GM23338 (cell line): ENCODE results near the gene SAMD7. TPM values are rescaled to one million over a fixed set of nuclear protein-coding genes. Genes with fewer than 3 reads are reported as not detected.

Source experiments
- CREB1 ChIP-seq: fragments of 250-450 bp; sonication (Bioruptor Pico); IDR thresholded peaks from 2 replicates; pipeline ENCODE4 v1.5.0; 2020; ENCODE audit warnings: low read depth, mild to moderate bottlenecking, moderate library complexity
- CTCF ChIP-seq, 2 experiments: fragments of 200-600 bp in 1 of 2; sonication (generic) in 1 of 2; conservative IDR thresholded peaks; 2 replicates each; pipeline versions ENCODE4 v1.5.1 to v1.6.1; 2016 to 2017; ENCODE audit warnings: antibody characterized with exemption in 2 of 2, low read depth in 2 of 2, mild to moderate bottlenecking in 2 of 2, moderate library complexity in 1 of 2
- EZH2 ChIP-seq: fragments of 200-600 bp; sonication (generic); IDR thresholded peaks from one replicate; pipeline ENCODE4 v1.8.0; 2017; ENCODE audit warnings: antibody characterized with exemption, mild to moderate bottlenecking, low read depth; ENCODE audit not compliant: unreplicated experiment
- EZH2phosphoT487 ChIP-seq: fragments of 200-600 bp; sonication (generic); IDR thresholded peaks from one replicate; pipeline ENCODE4 v1.8.1; 2018; ENCODE audit warnings: antibody characterized with exemption; ENCODE audit not compliant: unreplicated experiment
- JUNB ChIP-seq: IDR thresholded peaks from one replicate; pipeline ENCODE4 v1.6.1; 2016; ENCODE audit warnings: antibody characterized with exemption; ENCODE audit not compliant: unreplicated experiment
- NANOG ChIP-seq: IDR thresholded peaks from 2 replicates; pipeline ENCODE4 v1.6.1; 2016; ENCODE audit warnings: antibody characterized with exemption, borderline replicate concordance
- POLR2AphosphoS5 ChIP-seq: IDR thresholded peaks from 2 replicates; pipeline ENCODE4 v1.6.1; 2016; ENCODE audit warnings: antibody characterized with exemption, low read depth
- STAT1 ChIP-seq: IDR thresholded peaks from one replicate; pipeline ENCODE4 v1.6.1; 2016; ENCODE audit warnings: antibody characterized with exemption; ENCODE audit not compliant: unreplicated experiment
- ZNF331 ChIP-seq: fragments of 250-450 bp; sonication (Bioruptor Pico); IDR thresholded peaks from 2 replicates; pipeline ENCODE4 v1.5.0; 2020; ENCODE audit warnings: low read depth, mild to moderate bottlenecking, moderate library complexity
- ZNF462 ChIP-seq: fragments of 250-450 bp; sonication (Bioruptor Pico); IDR thresholded peaks from 2 replicates; pipeline ENCODE4 v1.5.0; 2020; ENCODE audit warnings: mild to moderate bottlenecking, moderate library complexity
- polyA plus RNA-seq: library from polyadenylated mRNA; unstranded; fragments of >200 nt; fragmentation: Nextera tagmentation; extraction: Ambion mirVana; gene quantifications from 2 replicates; pipeline ENCODE4 v1.2.1, GENCODE V29; 2016
- total RNA-seq: library from RNA; depleted of rRNA; stranded (reverse); fragments of >200 nt; shearing (Covaris generic); gene quantifications from 2 replicates; pipeline ENCODE4 v1.2.3, GENCODE V29; 2014
- TF ChIP-seq, protein P1 (sequence below): IDR thresholded peaks from one replicate; pipeline ENCODE4 v1.6.1; 2018; ENCODE audit warnings: antibody characterized with exemption; ENCODE audit not compliant: unreplicated experiment

SAMD7 gene
- total and polyA plus RNA-seq, 2 experiments from 2014 or later = not detected

- TF ChIP-seq ZNF462 (CRISPR knock-in tag) (no peak), CREB1 (CRISPR knock-in tag) (no peak), POLR2AphosphoS5 (no peak), EZH2phosphoT487 (no peak), CTCF (conservative IDR thresholded peaks at IDR 0.05; ENCODE audit: low read depth in 2 of 2) (no peak), JUNB (no peak), STAT1 (no peak), EZH2 (no peak), ZNF331 (CRISPR knock-in tag) (no peak), NANOG (no peak)
- TF ChIP-seq, protein P1, sequence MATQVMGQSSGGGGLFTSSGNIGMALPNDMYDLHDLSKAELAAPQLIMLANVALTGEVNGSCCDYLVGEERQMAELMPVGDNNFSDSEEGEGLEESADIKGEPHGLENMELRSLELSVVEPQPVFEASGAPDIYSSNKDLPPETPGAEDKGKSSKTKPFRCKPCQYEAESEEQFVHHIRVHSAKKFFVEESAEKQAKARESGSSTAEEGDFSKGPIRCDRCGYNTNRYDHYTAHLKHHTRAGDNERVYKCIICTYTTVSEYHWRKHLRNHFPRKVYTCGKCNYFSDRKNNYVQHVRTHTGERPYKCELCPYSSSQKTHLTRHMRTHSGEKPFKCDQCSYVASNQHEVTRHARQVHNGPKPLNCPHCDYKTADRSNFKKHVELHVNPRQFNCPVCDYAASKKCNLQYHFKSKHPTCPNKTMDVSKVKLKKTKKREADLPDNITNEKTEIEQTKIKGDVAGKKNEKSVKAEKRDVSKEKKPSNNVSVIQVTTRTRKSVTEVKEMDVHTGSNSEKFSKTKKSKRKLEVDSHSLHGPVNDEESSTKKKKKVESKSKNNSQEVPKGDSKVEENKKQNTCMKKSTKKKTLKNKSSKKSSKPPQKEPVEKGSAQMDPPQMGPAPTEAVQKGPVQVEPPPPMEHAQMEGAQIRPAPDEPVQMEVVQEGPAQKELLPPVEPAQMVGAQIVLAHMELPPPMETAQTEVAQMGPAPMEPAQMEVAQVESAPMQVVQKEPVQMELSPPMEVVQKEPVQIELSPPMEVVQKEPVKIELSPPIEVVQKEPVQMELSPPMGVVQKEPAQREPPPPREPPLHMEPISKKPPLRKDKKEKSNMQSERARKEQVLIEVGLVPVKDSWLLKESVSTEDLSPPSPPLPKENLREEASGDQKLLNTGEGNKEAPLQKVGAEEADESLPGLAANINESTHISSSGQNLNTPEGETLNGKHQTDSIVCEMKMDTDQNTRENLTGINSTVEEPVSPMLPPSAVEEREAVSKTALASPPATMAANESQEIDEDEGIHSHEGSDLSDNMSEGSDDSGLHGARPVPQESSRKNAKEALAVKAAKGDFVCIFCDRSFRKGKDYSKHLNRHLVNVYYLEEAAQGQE = no peak
These were observed 42.9 kb downstream of the SAMD7 start (continued) for GRCh38 chr3:169954142-169954756.
